Kidney epithelial cell (primary cell): ENCODE measurements around the gene IMP3. TPM values are rescaled to one million over a fixed set of nuclear protein-coding genes. Genes with fewer than 3 reads are reported as not detected.

Experiments used
- DNase-seq: peaks from one replicate; pipeline ENCODE4 v3.0.0-alpha.2; 2010; ENCODE audit warnings: low read depth
- H3K27me3 ChIP-seq: 2 replicates; pipeline ENCODE4 v1.6.0; 2011; ENCODE audit warnings: low read length; ENCODE audit not compliant: control insufficient read depth, insufficient read depth
- H3K36me3 ChIP-seq: 2 replicates; pipeline ENCODE4 v1.5.1; 2011; ENCODE audit warnings: low read length; ENCODE audit not compliant: control insufficient read depth, insufficient read depth
- H3K4me3 ChIP-seq: 2 replicates; pipeline ENCODE4 v1.5.1; 2011; ENCODE audit warnings: low read depth, mild to moderate bottlenecking, control low read depth, low read length
- CTCF ChIP-seq: IDR thresholded peaks from 2 replicates; pipeline ENCODE4 v1.5.1; 2011; ENCODE audit warnings: mild to moderate bottlenecking, moderate library complexity, low read length, control low read depth, inconsistent platforms; ENCODE audit not compliant: insufficient read depth, poor library complexity, severe bottlenecking
- total RNA-seq: library from RNA; depleted of rRNA; stranded (reverse); fragments of >200 nt; gene quantifications from 2 replicates; pipeline ENCODE4 v1.2.3, GENCODE V29; 2015

Gene IMP3
- total RNA-seq, 1 donor from 2014 or later, result 97.7 TPM

GRCh38 chr15:75663931-75664421 is 24.0 kb upstream of the IMP3 start:
- H3K36me3 ChIP-seq, result no peaks in the 10 kb centered on the region
- DNase-seq, result no peak
- no peak overlapping the region for H3K4me3 ChIP-seq
- TF ChIP-seq CTCF, result no peak
- H3K27me3 ChIP-seq, result no peaks in the 10 kb centered on the region

- no peak for DNase-seq
- H3K4me3 ChIP-seq, result no peak overlapping the region
- no peak for TF ChIP-seq CTCF
- no peaks in the 10 kb centered on the region for H3K27me3 ChIP-seq
- H3K36me3 ChIP-seq, result no peaks in the 10 kb centered on the region
Observed at GRCh38 chr15:75662823-75663519, 22.9 kb upstream of the IMP3 start.

- no peak for DNase-seq
- no peaks in the 10 kb centered on the region for H3K27me3 ChIP-seq
- H3K36me3 ChIP-seq, result no peaks in the 10 kb centered on the region
- no peak for TF ChIP-seq CTCF
- no peak overlapping the region for H3K4me3 ChIP-seq
Observed at GRCh38 chr15:75661756-75662140, 21.7 kb upstream of the IMP3 start.

GRCh38 chr15:75661100-75661755 is 21.2 kb upstream of the IMP3 start:
- TF ChIP-seq CTCF, result no peak
- Histone ChIP-seq H3K36me3 (no peaks in the 10 kb centered on the region), H3K4me3 (no peak overlapping the region), H3K27me3 (no peaks in the 10 kb centered on the region)
- peak; percentile 72 for DNase-seq

- DNase-seq, result no peak
- Histone ChIP-seq H3K4me3 (no peak overlapping the region), H3K36me3 (no peaks in the 10 kb centered on the region), H3K27me3 (no peaks in the 10 kb centered on the region)
- TF ChIP-seq CTCF, result no peak
Observed at GRCh38 chr15:75659928-75660645, 20.1 kb upstream of the IMP3 start.
